Measurements from ENCODE around the gene NLRP10.

GRCh38 chr11:7936615-7937014 is 28.6 kb downstream of the NLRP10 start:
- TF ChIP-seq CTCF (IDR thresholded peaks at IDR 0.05; ENCODE audit: low read length) (no peak), EZH2phosphoT487 (IDR thresholded peaks at IDR 0.05; ENCODE audit: low read length) (no peak), EZH2 (optimal IDR thresholded peaks at IDR 0.05; ENCODE audit: low read depth, low read length) (no peak)

All from MM.1S (cell line).